IMR-90 (cell line): ENCODE data around the gene CCSER1. TPM values are rescaled to one million over a fixed set of nuclear protein-coding genes. Genes with fewer than 3 reads are reported as not detected.

Source experiments
- ATAC-seq: fragments of 200-7000 bp; cut with Tn5 transposase; 2 replicates; pipeline ENCODE4 v1.9.1; 2020; ENCODE audit warnings: low read depth, mild to moderate bottlenecking, moderate library complexity
- BruUV-seq: library from RNA; stranded (reverse); fragments of 400-500 nt; replicated peaks from 2 replicates; lab custom pipeline; 2021; lab: Mats Ljungman, UMichigan
- CTCF ChIA-PET: fragments of 300-600 bp; formaldehyde crosslinking; extraction: SDS; loops from one replicate; lab custom pipeline; 2021; ENCODE audit warnings: antibody characterized with exemption; lab: Yijun Ruan, JAX
- POLR2A ChIA-PET: fragments of 300-600 bp; sonication (Branson Sonifier 250); formaldehyde crosslinking; loops from one replicate; lab custom pipeline; 2022; ENCODE audit warnings: antibody characterized with exemption; ENCODE audit not compliant: unreplicated experiment; lab: Charles Lee
- DNase-seq: peaks from one replicate; pipeline ENCODE4 v3.0.0; 2013
- H2AFZ ChIP-seq: replicated peaks from 2 replicates; pipeline ENCODE3; 2013; ENCODE audit warnings: low read length, mild to moderate bottlenecking; ENCODE audit not compliant: poor library complexity
- H2AK5ac ChIP-seq: 2 replicates; pipeline ENCODE4 v1.6.1; 2013; ENCODE audit warnings: low read depth, low read length, inconsistent platforms
- H2AK9ac ChIP-seq: replicated peaks from 2 replicates; pipeline ENCODE3; 2013; ENCODE audit warnings: mild to moderate bottlenecking, low read depth, low read length, moderate library complexity; ENCODE audit not compliant: poor library complexity
- H2BK120ac ChIP-seq: 2 replicates; pipeline ENCODE4 v1.6.1; 2013; ENCODE audit warnings: low read depth, low read length, inconsistent platforms
- H2BK15ac ChIP-seq: 3 replicates; pipeline ENCODE4 v1.6.1; 2013; ENCODE audit warnings: low read depth, low read length, inconsistent platforms
- H2BK20ac ChIP-seq: 2 replicates; pipeline ENCODE4 v1.6.1; 2013; ENCODE audit warnings: low read depth, mild to moderate bottlenecking, inconsistent platforms, low read length, moderate library complexity
- H2BK5ac ChIP-seq: 2 replicates; pipeline ENCODE4 v1.6.1; 2013; ENCODE audit warnings: mild to moderate bottlenecking, low read depth, low read length, inconsistent platforms; ENCODE audit not compliant: poor library complexity, severe bottlenecking
- H3K14ac ChIP-seq: replicated peaks from 2 replicates; pipeline ENCODE4 v1.6.1; 2013; ENCODE audit warnings: low read depth, low read length, inconsistent platforms
- H3K18ac ChIP-seq: 2 replicates; pipeline ENCODE4 v1.6.1; 2013; ENCODE audit warnings: low read depth, low read length, control low read depth
- H3K23ac ChIP-seq: 2 replicates; pipeline ENCODE4 v1.6.1; 2013; ENCODE audit warnings: low read depth, low read length, inconsistent platforms
- H3K27ac ChIP-seq: 2 replicates; pipeline ENCODE4 v1.5.1; 2013; ENCODE audit warnings: mild to moderate bottlenecking, control low read depth, low read length; ENCODE audit not compliant: insufficient read depth
- H3K27me3 ChIP-seq: 2 replicates; pipeline ENCODE4 v1.6.1; 2013; ENCODE audit warnings: low read length; ENCODE audit not compliant: control insufficient read depth, insufficient read depth
- H3K36me3 ChIP-seq: 2 replicates; pipeline ENCODE4 v1.6.1; 2013; ENCODE audit warnings: low read length, mixed read lengths; ENCODE audit not compliant: control insufficient read depth, insufficient read depth
- H3K4ac ChIP-seq: 2 replicates; pipeline ENCODE4 v1.6.1; 2013; ENCODE audit warnings: low read depth, low read length, inconsistent platforms
- H3K4me1 ChIP-seq: 2 replicates; pipeline ENCODE4 v1.6.1; 2013; ENCODE audit warnings: low read length, mixed read lengths; ENCODE audit not compliant: control insufficient read depth, insufficient read depth
- H3K4me2 ChIP-seq: 2 replicates; pipeline ENCODE4 v1.6.1; 2013; ENCODE audit warnings: low read depth, mild to moderate bottlenecking, control low read depth, low read length, moderate library complexity
- H3K4me3 ChIP-seq: 2 replicates; pipeline ENCODE4 v1.5.1; 2013; ENCODE audit warnings: low read depth, mild to moderate bottlenecking, control low read depth, low read length, moderate library complexity; ENCODE audit not compliant: insufficient read depth
- H3K56ac ChIP-seq: 2 replicates; pipeline ENCODE4 v1.6.1; 2013; ENCODE audit warnings: low read length, inconsistent platforms; ENCODE audit not compliant: insufficient read depth; ENCODE audit errors: extremely low read depth
- H3K79me1 ChIP-seq, 2 experiments: 2 replicates each; pipeline ENCODE4 v1.6.1; 2013; ENCODE audit warnings: low read length in 2 of 2, inconsistent platforms in 1 of 2, low read depth in 1 of 2
- H3K9ac ChIP-seq: 2 replicates; pipeline ENCODE4 v1.6.1; 2013; ENCODE audit warnings: low read depth, low read length, control low read depth
- H3K9me1 ChIP-seq: 2 replicates; pipeline ENCODE4 v1.6.1; 2013; ENCODE audit warnings: low read length, inconsistent platforms; ENCODE audit not compliant: insufficient read depth
- H3K9me3 ChIP-seq: 2 replicates; pipeline ENCODE4 v1.6.1; 2013; ENCODE audit warnings: low read length; ENCODE audit not compliant: control insufficient read depth, insufficient read depth
- H4K20me1 ChIP-seq: 2 replicates; pipeline ENCODE4 v1.6.1; 2013; ENCODE audit warnings: low read length, inconsistent platforms; ENCODE audit not compliant: insufficient read depth
- H4K5ac ChIP-seq: 2 replicates; pipeline ENCODE4 v1.6.1; 2013; ENCODE audit warnings: mild to moderate bottlenecking, low read depth, low read length, control low read depth
- H4K8ac ChIP-seq, 2 experiments: 2 replicates each; pipeline ENCODE4 v1.6.1; 2013; ENCODE audit warnings: low read depth in 2 of 2, low read length in 2 of 2, control low read depth in 1 of 2, inconsistent platforms in 1 of 2
- H4K91ac ChIP-seq: 2 replicates; pipeline ENCODE4 v1.6.1; 2013; ENCODE audit warnings: low read depth, low read length, inconsistent platforms; ENCODE audit not compliant: insufficient read depth
- BHLHE40 ChIP-seq: fragments of 150-350 bp; IDR thresholded peaks from 2 replicates; pipeline ENCODE4 v1.6.1; 2016; ENCODE audit warnings: mild to moderate bottlenecking, low read depth, low read length
- CEBPB ChIP-seq: IDR thresholded peaks from 2 replicates; pipeline ENCODE4 v1.6.1; 2012; ENCODE audit warnings: low read depth, low read length, improper control_type of control experiment
- CHD1 ChIP-seq: IDR thresholded peaks from 2 replicates; pipeline ENCODE4 v1.6.1; 2012; ENCODE audit warnings: low read depth, low read length, improper control_type of control experiment
- ELK1 ChIP-seq: fragments of 150-350 bp; IDR thresholded peaks from 2 replicates; pipeline ENCODE4 v1.6.1; 2016; ENCODE audit warnings: low read depth, mild to moderate bottlenecking, low read length, moderate library complexity, borderline replicate concordance
- MAFK ChIP-seq: IDR thresholded peaks from 2 replicates; pipeline ENCODE4 v1.6.1; 2012; ENCODE audit warnings: low read depth, low read length, improper control_type of control experiment
- MAZ ChIP-seq: IDR thresholded peaks from 2 replicates; pipeline ENCODE4 v1.6.1; 2012; ENCODE audit warnings: low read depth, mild to moderate bottlenecking, low read length, improper control_type of control experiment, moderate library complexity, borderline replicate concordance
- MXI1 ChIP-seq: IDR thresholded peaks from 2 replicates; pipeline ENCODE4 v1.6.1; 2012; ENCODE audit warnings: low read depth, mild to moderate bottlenecking, low read length, moderate library complexity, borderline replicate concordance
- NFE2L2 ChIP-seq: fragments of 150-350 bp; IDR thresholded peaks from 2 replicates; pipeline ENCODE4 v1.6.1; 2016; ENCODE audit warnings: low read depth, mild to moderate bottlenecking, low read length
- POLR2A ChIP-seq: IDR thresholded peaks from 2 replicates; pipeline ENCODE4 v1.6.1; 2012; ENCODE audit warnings: mild to moderate bottlenecking, low read depth, low read length
- RAD21 ChIP-seq: IDR thresholded peaks from 2 replicates; pipeline ENCODE4 v1.6.1; 2012; ENCODE audit warnings: low read length, improper control_type of control experiment
- RCOR1 ChIP-seq: IDR thresholded peaks from 2 replicates; pipeline ENCODE4 v1.6.1; 2012; ENCODE audit warnings: mild to moderate bottlenecking, low read length, improper control_type of control experiment; ENCODE audit not compliant: insufficient replicate concordance
- RFX5 ChIP-seq: IDR thresholded peaks from 2 replicates; pipeline ENCODE4 v1.8.0; 2012; ENCODE audit warnings: low read depth, mild to moderate bottlenecking, low read length, moderate library complexity
- SMC3 ChIP-seq: fragments of 150-350 bp; IDR thresholded peaks from 2 replicates; pipeline ENCODE4 v1.6.1; 2016; ENCODE audit warnings: low read depth, mild to moderate bottlenecking, antibody characterized with exemption, low read length, moderate library complexity
- WGBS, 2 experiments: methylation state at CpG; one replicate each; pipeline versions ENCODE4 v1.1.5 to v1.1.7; 2013; ENCODE audit warnings: missing lambda C conversion rate in 2 of 2; ENCODE audit not compliant: insufficient read length in 1 of 2; ENCODE audit errors: extremely low coverage in 2 of 2; 5-methylcytosine and 5-hydroxymethylcytosine counted together
- dilution Hi-C: fragments of 300-500 bp; cut with HindIII; formaldehyde crosslinking; loops from one replicate; pipeline ENCODE4 v1.14.3; 2018; ENCODE audit warnings: low sequenced_read_pairs; ENCODE audit not compliant: unreplicated experiment
- in situ Hi-C: fragments of 300-500 bp; cut with MboI; formaldehyde crosslinking; loops from 3 replicates; pipeline ENCODE4 v1.14.3; 2019; ENCODE audit warnings: low sequenced_read_pairs, inconsistent platforms, mixed read lengths
- intact Hi-C: fragments of 100-400 bp; cut with micrococcal nuclease; formaldehyde crosslinking; loops from 2 replicates; pipeline ENCODE4 v1.10.0; 2022
- polyA plus RNA-seq, 3 experiments: library from polyadenylated mRNA; depleted of rRNA; stranded (reverse); fragments of >200 nt; gene quantifications; 2 replicates each; pipeline ENCODE4 v1.2.3, GENCODE V29; 2012; ENCODE audit warnings: low replicate concordance in 1 of 3
- total RNA-seq: library from RNA; depleted of rRNA; stranded (reverse); fragments of >200 nt; gene quantifications from 2 replicates; pipeline ENCODE4 v1.2.3, GENCODE V29; 2012
- TF ChIP-seq, protein P1 (sequence below): fragments of 150-350 bp; IDR thresholded peaks from 2 replicates; pipeline ENCODE4 v1.6.1; 2017; ENCODE audit warnings: mild to moderate bottlenecking, antibody characterized with exemption, low read length, low read depth
- TF ChIP-seq, protein P2 (sequence below): conservative IDR thresholded peaks from 2 replicates; pipeline ENCODE4 v1.5.1; 2012; ENCODE audit warnings: mild to moderate bottlenecking, low read depth, low read length, improper control_type of control experiment

CCSER1 gene
- total and polyA plus RNA-seq, 2 of the 4 experiments (the other 2 are of a cell fraction), result not detected

- Histone ChIP-seq H3K14ac (no peak overlapping the region), H3K4ac (no peak overlapping the region), H3K56ac (no peak overlapping the region), H2AFZ (no peak overlapping the region), H3K18ac (no peak overlapping the region), H4K20me1 (no peaks in the 10 kb centered on the region), H3K27ac (no peak overlapping the region), H2AK9ac (no peak overlapping the region), H3K9me3 (no peaks in the 10 kb centered on the region), H4K5ac (no peak overlapping the region), H3K27me3 (no peaks in the 10 kb centered on the region), H3K4me2 (no peak overlapping the region), H2BK20ac (no peak overlapping the region), H2BK5ac (no peak overlapping the region), H3K36me3 (no peaks in the 10 kb centered on the region), H3K4me1 (no peaks in the 10 kb centered on the region), H4K91ac (no peak overlapping the region), H3K4me3 (no peak overlapping the region), H2BK15ac (no peak overlapping the region), H3K79me1 (no peaks in the 10 kb centered on the region), H3K9ac (no peak overlapping the region), H4K8ac (no peak overlapping the region), H3K9me1 (no peaks in the 10 kb centered on the region), H2AK5ac (no peak overlapping the region), H2BK120ac (no peak overlapping the region), H3K23ac (no peak overlapping the region)
- no CpG with 5 or more reads among the region's 1 CpG for WGBS, 2 experiments
- no peak for ATAC-seq
- intact Hi-C loops (no loop called here), dilution Hi-C loops (no loop called here), in situ Hi-C loops (no loop called here)
- no peak for TF ChIP-seq CHD1
- TF ChIP-seq MXI1, result no peak
- TF ChIP-seq, protein P1, sequence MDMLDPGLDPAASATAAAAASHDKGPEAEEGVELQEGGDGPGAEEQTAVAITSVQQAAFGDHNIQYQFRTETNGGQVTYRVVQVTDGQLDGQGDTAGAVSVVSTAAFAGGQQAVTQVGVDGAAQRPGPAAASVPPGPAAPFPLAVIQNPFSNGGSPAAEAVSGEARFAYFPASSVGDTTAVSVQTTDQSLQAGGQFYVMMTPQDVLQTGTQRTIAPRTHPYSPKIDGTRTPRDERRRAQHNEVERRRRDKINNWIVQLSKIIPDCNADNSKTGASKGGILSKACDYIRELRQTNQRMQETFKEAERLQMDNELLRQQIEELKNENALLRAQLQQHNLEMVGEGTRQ, result no peak
- TF ChIP-seq CEBPB, result no peak
- no peak for TF ChIP-seq NFE2L2
- TF ChIP-seq MAZ, result no peak
- no peak for TF ChIP-seq RAD21
- no peak for TF ChIP-seq SMC3
- TF ChIP-seq, protein P2, sequence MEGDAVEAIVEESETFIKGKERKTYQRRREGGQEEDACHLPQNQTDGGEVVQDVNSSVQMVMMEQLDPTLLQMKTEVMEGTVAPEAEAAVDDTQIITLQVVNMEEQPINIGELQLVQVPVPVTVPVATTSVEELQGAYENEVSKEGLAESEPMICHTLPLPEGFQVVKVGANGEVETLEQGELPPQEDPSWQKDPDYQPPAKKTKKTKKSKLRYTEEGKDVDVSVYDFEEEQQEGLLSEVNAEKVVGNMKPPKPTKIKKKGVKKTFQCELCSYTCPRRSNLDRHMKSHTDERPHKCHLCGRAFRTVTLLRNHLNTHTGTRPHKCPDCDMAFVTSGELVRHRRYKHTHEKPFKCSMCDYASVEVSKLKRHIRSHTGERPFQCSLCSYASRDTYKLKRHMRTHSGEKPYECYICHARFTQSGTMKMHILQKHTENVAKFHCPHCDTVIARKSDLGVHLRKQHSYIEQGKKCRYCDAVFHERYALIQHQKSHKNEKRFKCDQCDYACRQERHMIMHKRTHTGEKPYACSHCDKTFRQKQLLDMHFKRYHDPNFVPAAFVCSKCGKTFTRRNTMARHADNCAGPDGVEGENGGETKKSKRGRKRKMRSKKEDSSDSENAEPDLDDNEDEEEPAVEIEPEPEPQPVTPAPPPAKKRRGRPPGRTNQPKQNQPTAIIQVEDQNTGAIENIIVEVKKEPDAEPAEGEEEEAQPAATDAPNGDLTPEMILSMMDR, result no peak
- TF ChIP-seq POLR2A, result no peak
- TF ChIP-seq RCOR1, result no peak
- TF ChIP-seq MAFK, result no peak
- no peak for TF ChIP-seq RFX5
- no peak for TF ChIP-seq BHLHE40
- no peak for TF ChIP-seq ELK1
- no peak for DNase-seq
- CTCF ChIA-PET, result interaction anchor here (0.6 kb wide), 1 partner anchor 538 kb away, joined by 3 read pairs; no protein-coding TSS in a partner anchor
- BruUV-seq, result no TSS peak
- POLR2A ChIA-PET, result no interaction called here
Observed at GRCh38 chr4:90580326-90580725, 453.1 kb downstream of the CCSER1 start.
